Activated CD4-positive, alpha-beta T cell treated with anti-CD3 and anti-CD28 coated beads, Interleukin-10, Interleukin-2, amounts not matched to agents 100 ng/mL and 50 ng/mL, durations not matched to agents 16 hours and 8 hours (primary cell): ENCODE data around the gene MYOG.
A peak's percentile ranks its signal among the peaks of the same experiment; 100 is the strongest.

Source experiments
- DNase-seq: peaks from one replicate; pipeline ENCODE4 v3.0.0-alpha.2; 2020

MYOG gene

DNA sequence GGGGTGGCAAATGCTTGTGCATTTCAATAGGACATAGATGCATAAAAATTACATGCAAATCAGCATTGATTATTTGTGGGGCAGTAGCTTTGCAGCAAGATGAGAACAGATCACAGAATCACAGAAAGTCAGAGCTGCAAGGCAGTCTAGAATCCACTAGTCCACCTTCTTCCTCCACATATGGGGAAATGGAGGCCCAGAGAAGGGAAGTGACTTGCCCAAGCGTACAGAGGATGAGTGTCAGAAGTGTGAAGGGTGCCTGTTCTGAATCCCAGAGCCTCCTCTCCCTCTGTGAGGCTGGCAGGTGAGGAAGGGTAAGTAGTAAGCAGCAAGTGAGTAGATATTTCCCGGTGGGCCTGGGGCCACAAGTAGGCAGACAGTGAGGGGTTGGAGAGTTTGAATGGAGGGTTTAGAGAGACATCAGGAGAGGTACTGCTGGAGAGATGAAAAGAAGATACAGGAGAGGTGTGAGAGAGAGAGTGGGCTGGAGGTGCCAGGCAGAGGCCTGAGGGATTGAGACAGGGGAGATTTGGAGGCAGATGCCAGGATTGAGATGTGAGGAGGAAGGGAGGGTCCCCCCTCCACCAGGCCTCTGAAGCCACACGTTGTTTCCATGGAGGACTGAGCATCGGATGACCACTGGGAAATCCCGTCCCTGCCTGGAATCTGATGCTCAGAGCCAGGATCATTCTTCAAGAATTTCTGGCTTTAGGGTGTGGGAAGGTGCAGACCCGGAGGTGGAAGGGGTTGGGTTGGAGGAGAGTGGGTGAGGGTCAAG is 4.8 kb upstream of the MYOG start:
- no peak for DNase-seq

GRCh38 chr1:203089651-203090045 is 3.8 kb upstream of the MYOG start:
- DNase-seq = no peak

GRCh38 chr1:203089001-203089650 is 3.3 kb upstream of the MYOG start:
- no peak for DNase-seq

DNA sequence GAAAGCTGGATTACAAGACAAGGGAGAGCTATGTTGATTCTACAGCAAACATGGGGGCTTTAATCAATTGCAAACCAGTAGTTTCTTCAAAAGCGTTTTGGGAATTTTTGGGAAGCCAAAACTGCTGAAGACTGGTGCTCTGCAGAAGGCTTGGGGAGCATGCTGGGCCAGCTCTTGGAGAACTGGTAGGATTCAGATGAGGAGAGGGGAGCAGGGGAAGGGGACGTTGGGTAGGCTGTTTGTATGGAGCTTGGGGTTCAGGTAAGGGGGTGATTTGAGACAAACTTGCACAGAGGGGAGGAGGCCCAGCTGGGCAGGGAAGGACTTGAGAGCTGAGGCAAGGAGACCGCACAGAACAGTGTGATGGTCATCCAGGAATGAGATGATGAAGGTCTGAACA is 2.6 kb upstream of the MYOG start:
- no peak for DNase-seq

DNA sequence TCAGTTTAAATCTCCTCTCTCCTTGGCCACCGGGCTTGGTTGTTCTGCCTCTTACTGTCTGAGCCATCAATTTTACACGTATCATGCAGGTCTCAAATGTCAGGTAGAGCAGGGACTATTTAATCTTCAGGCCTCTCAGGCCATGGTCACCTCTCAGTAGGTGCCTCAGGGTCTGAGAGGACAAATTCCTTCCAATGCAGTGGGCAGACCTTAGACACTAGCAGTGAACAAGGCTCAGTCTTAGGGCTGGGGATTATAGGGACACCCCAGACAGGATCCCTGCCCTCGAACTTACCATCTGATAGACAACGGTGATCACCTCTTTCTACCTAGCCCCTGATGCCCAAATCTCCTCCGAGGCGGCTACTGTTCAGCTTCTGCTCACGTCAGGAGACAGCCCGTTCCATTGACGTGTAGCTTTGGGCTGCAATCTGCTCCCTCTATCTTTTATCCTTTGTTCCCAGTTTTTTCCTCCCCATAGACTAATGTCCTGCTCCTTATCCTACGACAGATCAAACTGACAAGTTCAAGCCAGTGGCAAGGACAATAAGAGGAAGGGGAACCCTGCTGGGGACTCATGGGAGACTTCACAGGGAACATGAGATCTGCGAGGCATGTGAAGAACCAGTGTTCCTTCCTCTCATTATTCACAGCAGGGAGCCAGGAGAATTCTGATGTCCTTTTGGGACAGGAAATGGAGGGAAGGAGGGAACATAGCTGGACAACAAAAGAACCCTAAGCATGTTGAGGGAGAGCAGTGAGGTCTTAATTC is 1.4 kb upstream of the MYOG start:
- DNase-seq = no peak

- DNase-seq = peak; percentile 45
Measured at GRCh38 chr1:203084588-203085527, 954 bp downstream of the MYOG start.

DNA sequence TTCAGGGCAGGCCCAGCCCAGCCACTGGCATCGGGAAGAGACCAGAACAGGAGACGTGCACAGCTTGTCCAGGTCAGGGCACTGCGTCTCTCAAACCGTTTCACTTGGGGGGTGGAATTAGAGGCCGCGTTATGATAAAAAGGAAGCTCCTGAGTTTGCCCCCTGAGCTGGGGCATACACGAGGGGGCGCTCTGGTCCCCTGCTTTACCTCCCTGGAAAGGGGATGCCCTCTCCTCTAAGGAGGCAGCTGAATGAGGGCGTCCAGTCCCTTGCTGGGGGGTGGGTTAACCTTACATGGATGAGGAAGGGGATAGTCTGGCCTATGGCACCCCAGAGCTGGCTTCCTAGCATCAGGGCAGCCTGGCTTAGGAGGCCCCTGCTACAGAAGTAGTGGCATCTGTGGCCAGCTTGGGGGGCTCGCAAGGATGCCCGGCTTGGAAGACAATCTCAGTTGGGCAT is 2.3 kb downstream of the MYOG start:
- DNase-seq = no peak

DNA sequence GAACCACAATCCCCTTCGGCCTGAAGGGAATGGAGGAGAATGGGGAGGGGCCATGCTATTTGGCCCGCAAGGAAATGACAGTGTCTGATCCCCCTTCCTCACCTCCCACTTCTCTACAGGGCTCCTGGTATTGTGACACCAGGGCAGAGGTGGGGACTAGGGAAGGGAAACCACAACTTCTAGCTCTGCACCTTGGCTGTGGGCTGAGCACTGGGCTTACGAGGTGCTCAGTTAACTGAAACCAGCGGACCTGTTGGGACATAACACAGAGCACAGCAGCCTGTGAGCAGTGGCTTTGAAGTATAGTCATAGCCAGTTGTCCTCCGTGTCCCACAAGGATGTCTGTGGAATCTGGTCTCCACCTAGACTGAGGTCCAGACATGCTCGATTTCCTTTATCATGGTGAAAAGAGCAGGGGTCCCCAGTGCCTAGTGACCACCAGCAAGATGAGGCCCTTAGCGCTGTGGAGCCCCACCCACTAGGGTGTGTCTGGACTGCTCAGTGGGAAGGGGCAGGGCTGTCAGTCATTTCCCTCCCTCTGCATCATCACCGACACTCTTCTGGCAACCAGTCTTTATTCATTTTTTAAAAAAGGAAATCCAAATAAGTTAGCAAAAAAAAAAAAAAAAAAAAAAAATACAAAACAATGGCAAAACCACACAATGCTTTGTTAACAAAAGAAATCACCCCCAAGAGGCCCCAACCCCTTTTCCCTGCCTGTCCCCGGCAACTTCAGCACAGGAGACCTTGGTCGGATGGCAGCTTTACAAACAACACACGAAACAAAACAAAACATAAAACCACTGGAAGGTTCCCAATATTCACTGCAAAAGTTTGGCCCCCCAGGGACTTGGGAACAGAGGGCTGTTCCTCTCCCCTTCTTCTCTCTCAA is 3.0 kb downstream of the MYOG start:
- no peak for DNase-seq

- no peak for DNase-seq
Measured at GRCh38 chr1:203082231-203082505, 3.6 kb downstream of the MYOG start.

- no peak for DNase-seq
Measured at GRCh38 chr1:203081465-203082230, 4.2 kb downstream of the MYOG start.

DNA sequence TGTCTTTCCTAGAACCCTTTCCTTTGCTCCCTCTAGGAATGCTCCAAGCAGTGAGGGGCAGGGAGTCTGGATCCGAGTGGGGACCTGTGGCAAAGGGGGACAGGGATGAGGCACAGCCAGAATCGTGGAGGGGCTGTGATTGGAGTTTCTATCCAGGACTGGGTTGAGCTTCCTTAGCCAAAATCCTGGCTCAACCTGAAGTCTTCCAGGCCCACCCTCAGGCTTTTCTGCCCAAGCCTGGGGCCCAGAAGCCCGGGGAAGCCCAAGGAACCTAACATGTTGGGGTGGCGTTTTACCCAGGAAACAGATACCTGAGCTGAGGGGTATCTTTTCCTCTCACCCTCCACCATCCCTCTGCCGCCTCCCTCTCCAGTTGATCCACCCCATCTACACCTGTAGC is 5.4 kb downstream of the MYOG start:
- no peak for DNase-seq

- no peak for DNase-seq
Measured at GRCh38 chr1:203078478-203078877, 7.3 kb downstream of the MYOG start.

DNA sequence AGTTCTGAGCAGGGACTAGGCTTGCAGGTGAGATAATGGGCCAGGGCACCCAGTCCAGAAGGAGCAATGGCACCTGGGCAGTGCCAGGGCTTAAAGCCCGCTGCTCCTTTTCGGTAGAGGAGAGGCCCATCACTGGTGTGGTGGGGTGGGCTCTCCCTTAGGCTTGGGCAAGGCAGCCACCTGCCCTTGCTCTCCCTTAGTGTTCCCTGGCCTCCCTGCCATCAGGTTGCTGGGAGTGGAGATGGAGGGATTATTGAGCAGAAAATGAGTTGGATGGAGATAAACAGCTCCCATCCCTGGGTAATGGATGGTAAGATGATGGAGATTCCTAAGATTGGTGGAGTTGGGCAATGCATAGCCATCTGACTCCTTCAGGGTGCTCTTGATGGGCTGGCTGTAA is 7.9 kb downstream of the MYOG start:
- no peak for DNase-seq

- no peak for DNase-seq
Measured at GRCh38 chr1:203077367-203077766, 8.4 kb downstream of the MYOG start.

GRCh38 chr1:203076031-203076511 is 9.7 kb downstream of the MYOG start:
- no peak for DNase-seq

GRCh38 chr1:203075236-203076030 is 10.4 kb downstream of the MYOG start:
- no peak for DNase-seq

DNA sequence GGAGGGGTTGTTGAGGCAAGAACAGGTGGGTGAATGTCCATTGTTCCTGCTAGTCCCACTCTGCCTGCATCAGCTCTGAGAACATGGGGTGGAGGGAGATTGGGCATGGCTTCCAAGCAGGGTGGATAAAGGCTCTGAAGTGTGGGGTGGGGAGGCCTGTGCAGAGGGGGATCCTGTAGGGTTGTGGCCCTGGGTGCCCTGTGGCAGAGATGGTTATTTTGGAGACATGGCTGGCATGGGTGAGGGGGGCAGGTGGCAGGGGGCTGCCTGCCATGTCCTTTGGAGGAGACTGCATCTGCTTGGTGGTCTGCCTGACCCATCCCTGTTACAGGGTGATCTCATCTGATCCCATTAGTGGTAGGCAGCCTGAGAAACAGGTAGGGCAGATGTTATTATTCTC is 11.2 kb downstream of the MYOG start:
- no peak for DNase-seq

- no peak for DNase-seq
Measured at GRCh38 chr1:203073469-203073868, 12.3 kb downstream of the MYOG start.

DNA sequence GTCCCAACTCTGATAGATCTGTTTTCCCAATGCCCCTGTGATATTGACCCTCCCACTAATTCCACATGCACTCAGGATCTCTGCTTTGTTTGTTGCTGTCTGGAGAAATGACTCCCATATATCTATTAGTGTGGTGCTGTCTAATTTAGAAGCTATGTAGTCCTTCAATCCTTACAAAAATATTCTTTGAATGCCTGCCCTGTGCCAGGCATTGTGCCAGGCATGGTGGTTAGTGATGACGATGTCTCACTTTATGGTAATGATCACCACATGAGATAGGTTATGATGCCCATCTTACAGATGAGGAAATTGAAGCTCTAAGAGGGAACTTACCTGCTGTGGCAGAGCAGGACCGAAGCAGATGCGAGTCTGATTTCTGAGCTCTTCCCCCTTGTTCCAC is 12.9 kb downstream of the MYOG start:
- DNase-seq = no peak

DNA sequence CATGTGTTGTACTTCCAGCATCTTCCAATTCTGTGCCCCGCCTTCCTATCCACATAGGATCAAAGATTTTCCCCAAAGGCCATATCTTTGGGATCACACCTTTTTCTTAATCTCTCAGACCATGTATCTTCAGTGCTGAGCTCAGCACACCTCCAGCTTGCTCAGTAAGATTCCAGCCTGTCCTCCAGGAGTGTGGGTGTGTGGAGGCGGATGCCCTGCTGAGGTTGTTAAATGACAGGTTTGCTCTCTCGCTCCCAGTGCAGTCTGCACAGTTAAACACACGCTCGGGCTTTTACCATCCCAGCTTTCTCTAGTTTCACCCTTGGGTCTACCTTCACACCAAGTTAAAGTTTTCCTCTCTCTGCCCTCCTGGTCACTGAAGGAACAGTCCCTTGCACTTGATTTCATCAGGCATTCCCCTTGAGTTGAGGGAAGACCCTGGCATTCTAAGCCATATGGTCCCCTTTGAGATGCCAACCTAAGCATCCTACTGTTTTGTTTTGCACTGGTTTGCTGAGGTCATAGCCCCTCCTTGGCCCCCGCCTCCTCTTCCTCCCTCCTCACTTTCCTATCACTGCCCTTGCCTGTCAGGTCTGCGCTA is 13.7 kb downstream of the MYOG start:
- DNase-seq = no peak
